H4 (cell line): ENCODE results near the gene LRPPRC. TPM values are rescaled to one million over a fixed set of nuclear protein-coding genes. Genes with fewer than 3 reads are reported as not detected.
"Not testable (repeated sequence)": the region's sequence is repeated elsewhere in the genome, so short reads cannot be mapped to it uniquely, and the experiment has no call there.

Experiments
- DNase-seq: peaks from one replicate; pipeline ENCODE4 v3.0.0-alpha.2; 2015; ENCODE audit warnings: low spot score
- total RNA-seq: library from RNA; depleted of rRNA; stranded (reverse); fragments of >200 nt; shearing (Covaris generic); gene quantifications from 2 replicates; pipeline ENCODE4 v1.2.3, GENCODE V29; 2014

Gene LRPPRC
- total RNA-seq, 1 experiment from 2014 or later = 50.6 TPM

GRCh38 chr2:43911136-43911790 is 84.5 kb downstream of the LRPPRC start:
- not testable (repeated sequence) for DNase-seq

GRCh38 chr2:43906448-43907109 is 89.2 kb downstream of the LRPPRC start:
- no peak for DNase-seq

DNA sequence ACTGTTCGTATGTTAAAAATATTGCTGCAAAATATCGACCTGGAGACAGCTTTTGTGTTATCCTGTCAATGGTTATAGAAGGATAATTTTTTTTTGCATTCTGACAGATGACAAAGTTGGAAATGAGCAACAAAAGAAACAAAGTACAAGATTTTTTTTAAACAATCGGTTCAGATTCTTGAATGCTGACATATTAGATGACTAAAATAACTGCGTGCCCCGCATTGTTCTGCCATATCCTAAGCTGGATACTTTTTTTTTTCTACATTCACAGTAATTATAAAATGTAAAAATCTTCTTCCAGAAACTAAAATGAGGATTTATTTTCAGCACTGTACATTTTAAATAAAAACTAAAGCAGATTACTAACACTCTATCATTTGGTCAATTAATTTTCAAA is 89.9 kb downstream of the LRPPRC start:
- DNase-seq = no peak

- no peak for DNase-seq
Measured at GRCh38 chr2:43905371-43905803, 90.4 kb downstream of the LRPPRC start.

DNA sequence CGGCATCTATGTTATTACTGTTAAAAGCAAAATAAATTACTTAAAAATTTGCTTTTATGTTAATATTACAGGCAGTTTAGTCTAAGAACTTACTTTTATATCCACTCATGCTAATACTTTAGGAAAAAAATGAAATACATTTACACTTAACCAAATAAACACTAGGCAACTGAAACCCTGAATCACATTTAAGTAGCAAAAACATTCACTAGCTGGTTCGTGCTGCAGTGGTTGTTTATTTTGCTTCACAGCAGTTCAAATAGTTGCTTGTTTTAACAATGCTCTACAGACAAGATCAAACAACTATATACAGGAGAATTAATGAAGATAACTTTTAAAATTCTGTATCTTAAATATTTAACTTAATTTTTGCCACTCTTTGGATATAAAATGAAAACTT is 96.2 kb downstream of the LRPPRC start:
- no peak for DNase-seq

- DNase-seq = no peak
Measured at GRCh38 chr2:43898838-43899346, 96.9 kb downstream of the LRPPRC start.

DNA sequence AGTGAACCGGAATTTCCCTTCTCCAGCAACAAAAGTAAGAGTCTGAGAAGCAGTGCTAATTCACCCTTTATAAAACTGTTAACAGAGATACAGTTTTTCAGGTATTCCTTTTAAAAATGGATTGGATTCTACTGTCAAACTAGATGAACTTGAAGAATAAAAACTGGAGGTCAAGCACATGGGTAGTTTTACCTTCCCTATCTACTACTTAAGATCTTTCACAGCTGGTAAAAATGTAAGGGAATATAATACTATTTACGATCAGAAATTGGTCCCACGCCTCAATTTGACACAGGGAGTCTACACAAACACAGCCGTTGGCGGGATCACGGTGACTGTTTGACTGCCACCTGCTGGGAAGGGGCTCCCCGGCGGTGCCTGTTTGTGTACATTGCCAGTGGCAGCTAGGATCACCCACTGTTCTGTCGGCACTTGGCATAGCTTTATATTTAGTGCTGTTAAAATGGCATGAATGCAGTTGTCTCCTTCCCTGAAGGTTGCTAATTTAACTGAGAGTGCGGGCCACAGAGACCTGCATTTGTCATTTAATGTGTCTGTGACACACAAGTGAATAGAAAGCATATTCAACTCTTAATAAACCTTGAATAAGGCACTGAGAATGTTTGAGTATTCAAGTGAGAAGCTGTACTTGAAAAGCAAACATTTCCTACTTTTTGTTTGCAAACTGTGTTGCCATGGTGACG is 97.5 kb downstream of the LRPPRC start:
- DNase-seq = no peak

- DNase-seq = no peak
Measured at GRCh38 chr2:43897492-43897891, 98.3 kb downstream of the LRPPRC start.

DNA sequence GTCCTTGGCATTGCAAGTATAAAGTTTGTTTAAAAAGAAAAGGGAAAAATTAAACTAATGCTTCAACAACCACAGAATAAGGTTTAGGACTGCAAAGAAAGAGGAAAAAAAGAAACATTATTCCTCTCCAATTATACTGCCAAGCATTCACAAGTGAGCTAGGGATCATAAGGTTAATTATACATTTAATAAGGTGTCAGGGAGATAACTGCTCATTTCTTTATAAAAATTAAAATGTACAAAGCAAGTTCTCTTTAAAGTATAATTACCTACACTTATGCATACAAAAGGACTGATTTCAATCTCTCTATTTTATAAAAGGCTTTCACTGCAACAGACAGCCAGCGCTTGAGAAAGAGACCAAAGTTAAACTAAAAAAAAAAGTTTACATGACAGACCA is 98.9 kb downstream of the LRPPRC start:
- no peak for DNase-seq

- no peak for DNase-seq
Measured at GRCh38 chr2:43894743-43895142, 101.0 kb downstream of the LRPPRC start.

DNA sequence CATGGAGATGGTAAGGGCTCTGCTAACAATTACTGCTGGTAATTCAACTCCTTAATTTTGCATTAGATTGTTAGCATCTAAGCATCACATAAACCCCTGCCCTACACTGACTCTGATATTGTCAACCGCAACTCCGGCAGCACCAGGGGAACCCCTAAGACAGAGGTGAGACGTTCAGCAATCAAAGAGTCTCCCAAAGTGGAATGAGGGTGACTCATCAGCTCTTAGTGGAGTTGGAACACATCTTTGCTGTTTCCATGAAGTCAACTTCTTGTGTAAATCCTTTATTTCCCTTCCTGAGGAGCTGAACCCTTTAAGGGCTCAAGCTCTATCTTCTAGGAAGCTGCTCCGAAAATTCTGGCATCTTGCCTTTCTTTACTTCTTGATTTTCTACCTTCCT is 104.9 kb downstream of the LRPPRC start:
- no peak for DNase-seq

DNA sequence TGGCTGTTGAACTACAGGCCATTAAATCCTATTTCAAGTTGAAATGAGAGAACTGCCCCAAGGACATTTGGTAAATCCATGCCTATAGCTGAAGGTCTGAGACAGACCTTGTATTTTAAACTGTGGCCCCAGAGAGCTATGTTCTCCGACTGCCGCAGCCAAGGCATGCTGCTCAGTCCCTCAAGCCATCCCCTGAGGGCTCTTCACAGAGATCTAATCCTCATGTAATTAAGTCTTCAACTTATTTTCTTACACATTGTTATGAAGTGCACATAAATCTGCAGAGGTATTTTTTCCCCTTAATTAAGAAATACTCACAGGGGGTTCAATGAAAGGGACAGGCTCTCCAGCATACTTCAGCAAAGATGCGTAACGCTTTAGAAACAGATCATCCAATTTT is 106.4 kb downstream of the LRPPRC start:
- no peak for DNase-seq

- no peak for DNase-seq
Measured at GRCh38 chr2:43887176-43887575, 108.6 kb downstream of the LRPPRC start.

- DNase-seq = no peak
Measured at GRCh38 chr2:43885132-43885632, 110.6 kb downstream of the LRPPRC start.

GRCh38 chr2:43884689-43885088 is 111.1 kb downstream of the LRPPRC start:
- DNase-seq = no peak

- DNase-seq = no peak
Measured at GRCh38 chr2:43882312-43882711, 113.5 kb downstream of the LRPPRC start.

DNA sequence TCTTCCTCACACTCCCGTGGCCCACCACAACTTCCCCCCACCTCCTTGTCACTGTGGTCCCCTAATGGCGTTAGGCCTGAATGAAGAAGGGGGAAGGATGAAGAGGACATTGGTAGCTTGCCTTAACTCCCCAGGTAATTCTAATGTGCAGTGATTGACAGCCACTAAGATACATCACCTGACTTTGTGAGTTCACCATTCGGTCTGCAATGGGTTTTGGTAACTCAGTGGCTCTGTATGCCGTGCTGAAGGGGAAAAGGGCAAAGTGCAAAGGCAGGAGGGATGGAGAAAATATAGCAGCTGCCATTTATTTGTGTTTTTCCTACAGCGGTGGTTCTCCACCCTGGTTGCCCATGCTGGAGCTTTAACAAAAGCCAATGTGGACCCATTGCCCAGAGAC is 114.8 kb downstream of the LRPPRC start:
- no peak for DNase-seq

DNA sequence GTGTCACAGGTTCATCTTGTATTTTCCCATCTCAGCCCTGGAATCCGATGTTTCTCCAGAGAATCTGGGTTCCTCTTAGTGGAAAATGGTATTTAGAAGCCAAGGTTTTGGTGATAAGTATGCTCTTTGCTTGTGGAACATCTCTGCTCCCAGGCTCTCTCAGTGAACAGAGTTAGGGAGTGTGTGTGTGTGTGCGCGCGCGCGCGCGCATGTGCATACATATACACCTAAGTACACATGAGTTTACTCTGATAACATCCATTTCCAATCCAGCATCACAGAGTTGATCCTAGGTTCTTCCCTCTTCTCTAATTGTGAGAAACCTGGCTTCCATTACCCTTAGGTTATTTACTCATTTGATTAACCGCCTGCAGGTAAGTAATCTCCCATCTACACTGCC is 115.3 kb downstream of the LRPPRC start:
- no peak for DNase-seq

GRCh38 chr2:43879261-43879660 is 116.5 kb downstream of the LRPPRC start:
- no peak for DNase-seq

GRCh38 chr2:43877782-43878464 is 117.9 kb downstream of the LRPPRC start:
- peak; percentile 54 for DNase-seq

GRCh38 chr2:43874776-43875451 is 120.9 kb downstream of the LRPPRC start:
- DNase-seq = no peak
